Measurements from ENCODE around the gene PRPF19.

- TF ChIP-seq CTCF (conservative IDR thresholded peaks at IDR 0.05; ENCODE audit: low read length) = no peak
- no peak for TF ChIP-seq EZH2phosphoT487 (IDR thresholded peaks at IDR 0.05; ENCODE audit: borderline replicate concordance)
Observed at GRCh38 chr11:60878245-60879101, 27.9 kb downstream of the PRPF19 start.
